ENCODE data around the gene SCN2B. TPM values are rescaled to one million over a fixed set of nuclear protein-coding genes. Genes with fewer than 3 reads are reported as not detected.
A peak's percentile ranks its signal among the peaks of the same experiment; 100 is the strongest.
"Not testable (repeated sequence)": the region's sequence is repeated elsewhere in the genome, so short reads cannot be mapped to it uniquely, and the experiment has no call there.

SCN2B gene
- total RNA-seq, 1 experiment from 2014 or later: not detected

DNA sequence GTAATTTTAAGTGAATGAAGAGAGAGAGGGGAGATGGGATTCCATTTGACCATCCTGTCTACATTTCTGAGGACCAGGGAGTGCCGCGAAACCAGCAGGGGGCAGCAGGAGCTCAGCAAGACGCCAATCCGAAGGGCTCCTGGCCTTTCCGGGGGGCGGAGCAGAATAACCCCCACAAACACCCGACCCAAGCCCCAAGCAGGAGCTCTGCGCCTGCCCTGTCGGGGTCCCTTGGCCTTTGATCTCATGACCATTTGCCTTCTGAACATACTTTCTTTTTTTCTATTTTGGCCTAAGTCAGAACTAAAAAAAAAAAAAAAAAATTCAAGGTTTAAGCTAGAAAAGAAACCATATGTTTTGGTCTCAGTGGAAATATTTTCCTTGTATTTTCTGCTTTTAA, 21.9 kb upstream of the SCN2B start:
- H3K4me1 ChIP-seq: no peaks in the 10 kb centered on the region
- no peaks in the 10 kb centered on the region for H3K36me3 ChIP-seq
- peak; percentile 64 to 74 for DNase-seq
- no peaks in the 10 kb centered on the region for H3K9me3 ChIP-seq (replicated peaks)
- H3K4me3 ChIP-seq: no peak overlapping the region
- no peaks in the 10 kb centered on the region for H3K27me3 ChIP-seq
- no peak overlapping the region for H3K27ac ChIP-seq

DNA sequence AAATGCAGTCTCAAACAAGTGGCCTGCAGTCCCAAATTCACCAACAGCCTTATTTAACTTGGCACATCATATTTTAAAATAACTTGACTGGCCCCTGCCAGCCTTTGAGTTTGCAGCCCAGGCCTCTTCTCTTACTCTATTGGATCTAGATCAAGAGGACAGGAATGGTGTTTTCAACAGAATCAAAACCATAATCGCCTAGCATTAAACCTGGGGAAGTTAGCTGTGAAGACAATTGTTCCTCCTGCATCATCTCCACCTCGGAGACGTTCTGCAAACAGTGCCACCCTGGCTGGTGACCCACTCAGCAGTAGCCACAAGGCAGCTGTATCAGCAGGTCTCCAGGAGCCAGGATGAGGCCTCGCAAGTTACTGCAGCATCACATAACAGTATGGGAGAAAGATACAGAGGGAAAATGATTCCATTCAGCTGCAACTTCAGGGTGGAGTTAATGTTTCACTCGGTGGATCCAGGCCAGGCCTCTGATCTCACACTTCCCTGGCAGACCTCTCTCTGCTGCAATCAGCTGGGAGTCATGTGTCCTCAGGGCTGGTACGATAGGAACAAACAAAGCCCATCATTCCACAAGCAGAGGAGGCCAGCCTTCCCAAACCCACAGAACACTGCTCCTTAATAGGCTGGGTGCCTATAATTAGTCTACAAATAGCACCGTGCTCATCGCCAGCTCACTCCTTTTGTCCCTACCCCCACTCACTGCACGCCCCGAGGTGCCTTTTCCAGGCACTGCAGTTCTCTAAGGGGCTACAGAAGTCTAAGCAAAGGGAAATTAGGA, 18.6 kb upstream of the SCN2B start:
- Histone ChIP-seq H3K9me3 (replicated peaks) (no peaks in the 10 kb centered on the region), H3K4me1 (no peaks in the 10 kb centered on the region), H3K27ac (no peak overlapping the region), H3K4me3 (no peak overlapping the region), H3K27me3 (no peaks in the 10 kb centered on the region), H3K36me3 (no peaks in the 10 kb centered on the region)
- DNase-seq: no peak

DNA sequence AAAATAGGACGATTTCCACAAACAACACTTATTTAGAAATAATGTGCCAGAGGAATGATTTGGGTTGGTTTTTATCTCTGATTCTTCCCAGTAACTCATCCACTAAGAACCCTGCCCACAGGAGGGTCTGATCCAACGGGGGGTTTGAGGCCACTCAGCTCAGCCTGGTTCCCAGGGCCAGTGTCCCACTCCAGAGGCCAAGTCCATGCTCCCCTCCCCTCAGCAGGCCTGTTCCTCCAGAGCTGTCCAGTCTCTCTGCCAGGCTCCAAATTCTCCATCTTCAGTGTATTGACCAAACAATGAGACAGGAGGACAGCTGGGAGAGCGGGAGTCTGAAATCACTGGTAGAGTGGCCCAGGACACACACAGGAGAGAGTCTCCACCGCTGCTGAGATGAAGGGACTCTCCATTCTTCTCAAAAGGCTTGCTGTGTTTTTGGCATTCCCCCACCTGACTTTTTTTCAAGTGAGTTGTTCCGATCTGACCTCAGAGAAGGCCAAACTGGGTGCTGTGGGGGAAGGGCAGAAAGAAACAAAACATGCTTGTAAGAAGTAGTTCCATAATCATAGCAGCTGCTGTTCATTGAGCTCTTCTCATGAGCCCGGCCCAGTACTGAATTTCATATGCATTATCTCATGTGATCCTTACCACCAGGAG, 17.6 kb upstream of the SCN2B start:
- Histone ChIP-seq H3K4me3 (no peak overlapping the region), H3K36me3 (no peaks in the 10 kb centered on the region), H3K27ac (no peak overlapping the region), H3K27me3 (no peaks in the 10 kb centered on the region), H3K4me1 (no peaks in the 10 kb centered on the region), H3K9me3 (replicated peaks) (no peaks in the 10 kb centered on the region)
- no peak for DNase-seq

- not testable (repeated sequence) for H3K9me3 ChIP-seq (replicated peaks); DNase-seq; H3K27ac ChIP-seq; H3K4me1 ChIP-seq; H3K36me3 ChIP-seq; H3K4me3 ChIP-seq; H3K27me3 ChIP-seq
These were observed 16.4 kb upstream of the SCN2B start for GRCh38 chr11:118192817-118193216.

GRCh38 chr11:118190942-118191506, 14.6 kb upstream of the SCN2B start:
- H3K4me1 ChIP-seq; DNase-seq; H3K4me3 ChIP-seq; H3K36me3 ChIP-seq; H3K9me3 ChIP-seq (replicated peaks); H3K27ac ChIP-seq; H3K27me3 ChIP-seq: not testable (repeated sequence)

DNA sequence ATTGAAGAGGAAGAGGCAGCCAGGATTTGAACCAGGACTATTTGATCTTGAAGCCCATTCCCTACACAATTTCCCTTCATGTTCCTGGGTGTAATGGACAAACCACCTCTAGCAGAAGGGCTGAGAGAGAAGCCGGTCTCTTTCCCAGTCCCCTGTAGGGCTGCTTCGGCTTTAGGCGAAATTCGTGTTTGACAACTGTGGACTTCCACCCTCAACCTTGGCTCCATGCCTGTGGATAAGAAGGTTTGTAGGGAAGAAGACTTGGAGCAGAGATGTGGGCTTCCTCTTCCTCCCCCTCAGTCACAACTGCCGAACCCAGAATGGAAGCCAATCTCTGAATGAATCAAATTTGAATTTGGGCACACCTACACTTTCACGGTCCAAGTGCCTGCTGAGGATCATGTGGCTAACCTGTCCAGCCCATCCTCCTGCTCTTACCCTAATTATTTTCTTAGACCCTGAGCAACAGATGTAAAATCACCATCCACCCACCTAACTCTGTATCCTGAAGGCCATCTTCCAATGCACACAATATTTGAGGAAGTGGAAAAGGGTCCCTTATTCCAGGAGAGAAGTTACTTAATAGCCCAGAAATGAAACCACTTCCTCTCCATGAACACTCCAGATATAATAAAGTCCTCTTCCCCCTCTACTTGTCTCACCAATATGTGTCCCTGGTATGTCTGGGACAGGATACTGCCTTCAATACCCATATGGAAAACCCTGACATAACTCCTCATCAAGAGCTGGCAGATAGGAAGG, 10.1 kb upstream of the SCN2B start:
- no peak overlapping the region for H3K4me3 ChIP-seq
- no peaks in the 10 kb centered on the region for H3K36me3 ChIP-seq

GRCh38 chr11:118184784-118185579, 8.5 kb upstream of the SCN2B start:
- Histone ChIP-seq H3K27me3 (no peaks in the 10 kb centered on the region), H3K27ac (no peak overlapping the region), H3K36me3 (no peaks in the 10 kb centered on the region), H3K4me1 (no peaks in the 10 kb centered on the region), H3K4me3 (no peak overlapping the region), H3K9me3 (replicated peaks) (no peaks in the 10 kb centered on the region)
- no peak for DNase-seq

More for the DNA sequence above, 10.1 kb upstream of the SCN2B start:
- H3K27ac ChIP-seq: no peak overlapping the region
- no peaks in the 10 kb centered on the region for H3K4me1 ChIP-seq
- DNase-seq: no peak
- no peaks in the 10 kb centered on the region for H3K27me3 ChIP-seq
- H3K9me3 ChIP-seq (replicated peaks): no peaks in the 10 kb centered on the region

GRCh38 chr11:118183691-118184090, 7.3 kb upstream of the SCN2B start:
- H3K4me3 ChIP-seq; H3K27ac ChIP-seq; H3K27me3 ChIP-seq; H3K36me3 ChIP-seq; DNase-seq; H3K4me1 ChIP-seq; H3K9me3 ChIP-seq (replicated peaks): not testable (repeated sequence)

GRCh38 chr11:118180300-118180703, 3.9 kb upstream of the SCN2B start:
- no peaks in the 10 kb centered on the region for H3K4me1 ChIP-seq
- peak; percentile 14 to 30 for DNase-seq
- no peak overlapping the region for H3K27ac ChIP-seq
- no peak overlapping the region for H3K4me3 ChIP-seq
- no peaks in the 10 kb centered on the region for H3K9me3 ChIP-seq (replicated peaks)
- H3K27me3 ChIP-seq: no peaks in the 10 kb centered on the region; the same call in 1 of the 2 replicates
- H3K36me3 ChIP-seq: no peaks in the 10 kb centered on the region

GRCh38 chr11:118176778-118177134, 317 bp upstream of the SCN2B start:
- Histone ChIP-seq H3K27me3 (no peaks in the 10 kb centered on the region; the same call in 1 of the 2 replicates), H3K9me3 (replicated peaks) (no peaks in the 10 kb centered on the region), H3K36me3 (no peaks in the 10 kb centered on the region), H3K4me3 (no peak overlapping the region), H3K27ac (no peak overlapping the region), H3K4me1 (no peaks in the 10 kb centered on the region)
- DNase-seq: no peak

- H3K4me1 ChIP-seq: no peaks in the 10 kb centered on the region
- H3K27ac ChIP-seq: no peak overlapping the region
- no peak for DNase-seq
- no peaks in the 10 kb centered on the region for H3K36me3 ChIP-seq
- H3K4me3 ChIP-seq: no peak overlapping the region
- no peaks in the 10 kb centered on the region for H3K9me3 ChIP-seq (replicated peaks)
- H3K27me3 ChIP-seq: no peaks in the 10 kb centered on the region; the same call in 1 of the 2 replicates
These were observed 1.1 kb downstream of the SCN2B start for GRCh38 chr11:118175031-118175992.

GRCh38 chr11:118174006-118174567, 2.4 kb downstream of the SCN2B start:
- Histone ChIP-seq H3K27me3 (no peaks in the 10 kb centered on the region; the same call in 1 of the 2 replicates), H3K4me3 (no peak overlapping the region), H3K9me3 (replicated peaks) (no peaks in the 10 kb centered on the region), H3K27ac (no peak overlapping the region), H3K36me3 (no peaks in the 10 kb centered on the region), H3K4me1 (no peaks in the 10 kb centered on the region)
- DNase-seq: no peak

DNA sequence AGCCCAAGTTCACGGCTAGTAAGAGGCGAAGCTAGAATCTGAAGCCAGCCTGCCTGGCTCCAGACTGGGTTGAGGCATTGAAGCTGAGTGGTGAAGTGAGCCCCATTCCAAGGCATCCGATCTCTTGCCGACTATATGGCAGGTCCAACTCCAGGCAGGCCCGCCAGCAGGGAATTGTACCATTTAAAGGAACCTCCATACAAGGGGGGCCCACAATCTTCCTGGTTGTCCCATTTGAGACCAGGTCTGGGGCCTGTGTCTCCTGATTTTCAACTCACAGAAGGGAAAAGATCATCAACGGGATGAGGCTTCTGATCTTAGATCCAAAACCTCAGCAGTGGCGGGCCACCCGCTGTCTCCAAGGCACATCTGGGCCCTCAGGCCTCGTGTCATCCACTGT, 4.1 kb downstream of the SCN2B start:
- H3K9me3 ChIP-seq (replicated peaks): no peaks in the 10 kb centered on the region
- no peak overlapping the region for H3K4me3 ChIP-seq
- no peaks in the 10 kb centered on the region for H3K36me3 ChIP-seq
- H3K27ac ChIP-seq: no peak overlapping the region
- no peak for DNase-seq
- no peaks in the 10 kb centered on the region; the same call in 1 of the 2 replicates for H3K27me3 ChIP-seq
- no peaks in the 10 kb centered on the region for H3K4me1 ChIP-seq
